Measurements from ENCODE around the gene SLC45A2. TPM values are rescaled to one million over a fixed set of nuclear protein-coding genes. Genes with fewer than 3 reads are reported as not detected.

The SLC45A2 gene, protein sequence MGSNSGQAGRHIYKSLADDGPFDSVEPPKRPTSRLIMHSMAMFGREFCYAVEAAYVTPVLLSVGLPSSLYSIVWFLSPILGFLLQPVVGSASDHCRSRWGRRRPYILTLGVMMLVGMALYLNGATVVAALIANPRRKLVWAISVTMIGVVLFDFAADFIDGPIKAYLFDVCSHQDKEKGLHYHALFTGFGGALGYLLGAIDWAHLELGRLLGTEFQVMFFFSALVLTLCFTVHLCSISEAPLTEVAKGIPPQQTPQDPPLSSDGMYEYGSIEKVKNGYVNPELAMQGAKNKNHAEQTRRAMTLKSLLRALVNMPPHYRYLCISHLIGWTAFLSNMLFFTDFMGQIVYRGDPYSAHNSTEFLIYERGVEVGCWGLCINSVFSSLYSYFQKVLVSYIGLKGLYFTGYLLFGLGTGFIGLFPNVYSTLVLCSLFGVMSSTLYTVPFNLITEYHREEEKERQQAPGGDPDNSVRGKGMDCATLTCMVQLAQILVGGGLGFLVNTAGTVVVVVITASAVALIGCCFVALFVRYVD
- not detected in 3 replicates for total RNA-seq (2021)
- Bru-seq, nascent RNA = percentile 17 among the genes with signal in this experiment
- long read RNA-seq, experiment 1 = 0 reads
- long read RNA-seq, experiment 2 = 0 reads
- long read RNA-seq, experiment 3 = 0 reads

- no peak within 1 kb of the TSS for H3K27ac Mint-ChIP-seq
- TF ChIP-seq CDX4 (CRISPR knock-in tag; IDR thresholded peaks at IDR 0.05; ENCODE audit: borderline replicate concordance) (no peak), CREM (CRISPR knock-in tag; IDR thresholded peaks at IDR 0.05) (no peak), CREB1 (CRISPR knock-in tag; IDR thresholded peaks at IDR 0.05) (no peak), SP1 (CRISPR knock-in tag; conservative IDR thresholded peaks at IDR 0.05) (no peak), NFE2L1 (CRISPR knock-in tag; IDR thresholded peaks at IDR 0.05) (no peak), PREB (CRISPR knock-in tag; IDR thresholded peaks at IDR 0.05; ENCODE audit: borderline replicate concordance) (no peak)
- TF ChIP-seq, protein P1, sequence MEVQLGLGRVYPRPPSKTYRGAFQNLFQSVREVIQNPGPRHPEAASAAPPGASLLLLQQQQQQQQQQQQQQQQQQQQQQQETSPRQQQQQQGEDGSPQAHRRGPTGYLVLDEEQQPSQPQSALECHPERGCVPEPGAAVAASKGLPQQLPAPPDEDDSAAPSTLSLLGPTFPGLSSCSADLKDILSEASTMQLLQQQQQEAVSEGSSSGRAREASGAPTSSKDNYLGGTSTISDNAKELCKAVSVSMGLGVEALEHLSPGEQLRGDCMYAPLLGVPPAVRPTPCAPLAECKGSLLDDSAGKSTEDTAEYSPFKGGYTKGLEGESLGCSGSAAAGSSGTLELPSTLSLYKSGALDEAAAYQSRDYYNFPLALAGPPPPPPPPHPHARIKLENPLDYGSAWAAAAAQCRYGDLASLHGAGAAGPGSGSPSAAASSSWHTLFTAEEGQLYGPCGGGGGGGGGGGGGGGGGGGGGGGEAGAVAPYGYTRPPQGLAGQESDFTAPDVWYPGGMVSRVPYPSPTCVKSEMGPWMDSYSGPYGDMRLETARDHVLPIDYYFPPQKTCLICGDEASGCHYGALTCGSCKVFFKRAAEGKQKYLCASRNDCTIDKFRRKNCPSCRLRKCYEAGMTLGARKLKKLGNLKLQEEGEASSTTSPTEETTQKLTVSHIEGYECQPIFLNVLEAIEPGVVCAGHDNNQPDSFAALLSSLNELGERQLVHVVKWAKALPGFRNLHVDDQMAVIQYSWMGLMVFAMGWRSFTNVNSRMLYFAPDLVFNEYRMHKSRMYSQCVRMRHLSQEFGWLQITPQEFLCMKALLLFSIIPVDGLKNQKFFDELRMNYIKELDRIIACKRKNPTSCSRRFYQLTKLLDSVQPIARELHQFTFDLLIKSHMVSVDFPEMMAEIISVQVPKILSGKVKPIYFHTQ (CRISPR knock-in tag; IDR thresholded peaks at IDR 0.05) = no peak
- TF ChIP-seq, protein P2, sequence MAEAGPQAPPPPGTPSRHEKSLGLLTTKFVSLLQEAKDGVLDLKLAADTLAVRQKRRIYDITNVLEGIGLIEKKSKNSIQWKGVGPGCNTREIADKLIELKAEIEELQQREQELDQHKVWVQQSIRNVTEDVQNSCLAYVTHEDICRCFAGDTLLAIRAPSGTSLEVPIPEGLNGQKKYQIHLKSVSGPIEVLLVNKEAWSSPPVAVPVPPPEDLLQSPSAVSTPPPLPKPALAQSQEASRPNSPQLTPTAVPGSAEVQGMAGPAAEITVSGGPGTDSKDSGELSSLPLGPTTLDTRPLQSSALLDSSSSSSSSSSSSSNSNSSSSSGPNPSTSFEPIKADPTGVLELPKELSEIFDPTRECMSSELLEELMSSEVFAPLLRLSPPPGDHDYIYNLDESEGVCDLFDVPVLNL (CRISPR knock-in tag; IDR thresholded peaks at IDR 0.05; ENCODE audit: borderline replicate concordance, low read depth) = no peak
- peaks cover 10% of the 10 kb centered on the region for H3K9me3 Mint-ChIP-seq
- peaks cover 21% of the 10 kb centered on the region for H3K36me3 Mint-ChIP-seq
- ChIA-PET POLR2A (no interaction called here), CTCF (no interaction called here)
- H3K4me1 Mint-ChIP-seq = peaks cover 10% of the 10 kb centered on the region
- no peaks in the 10 kb centered on the region for H3K27me3 Mint-ChIP-seq (ENCODE audit: low read depth)
- no peak within 1 kb of the TSS for H3K4me3 Mint-ChIP-seq
- ATAC-seq (no peak), DNase-seq (ENCODE audit: low spot score) (no peak)
Measured at GRCh38 chr5:33984671-33985124, at the start of gene SLC45A2. TSS of gene SLC45A2 (minus strand) at chr5:33984693. CDS start at chr5:33984583, 110 bp downstream.

DNA sequence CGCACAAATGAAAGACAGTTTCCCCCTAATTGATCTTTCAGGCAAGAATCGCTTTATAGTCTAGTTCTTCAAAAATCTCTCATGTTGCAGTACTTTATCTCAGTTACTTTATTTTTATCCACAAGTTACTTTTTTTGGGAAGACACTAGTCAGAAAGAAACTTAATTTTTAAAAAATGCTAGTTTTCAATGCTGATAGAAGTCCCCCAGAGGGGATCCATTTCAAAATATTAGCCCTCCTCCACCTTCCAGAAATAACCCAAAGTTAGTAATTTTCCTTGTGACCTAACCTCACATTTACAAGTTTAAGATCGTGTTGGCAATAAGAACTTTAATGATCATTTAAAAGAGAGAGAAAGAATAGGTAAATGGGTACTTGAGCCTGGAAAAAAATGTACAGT lies 47.5 kb upstream of the SLC45A2 start:
- ATAC-seq = no peak
- Mint-ChIP-seq H3K9me3 (no peaks in the 10 kb centered on the region), H3K4me3 (no peak overlapping the region), H3K4me1 (no peaks in the 10 kb centered on the region), H3K27ac (no peak overlapping the region), H3K27me3 (ENCODE audit: low read depth) (no peaks in the 10 kb centered on the region), H3K36me3 (no peaks in the 10 kb centered on the region)
- POLR2A ChIA-PET = no interaction called here
- CTCF ChIA-PET = no interaction called here
- TF ChIP-seq TCF7 (CRISPR knock-in tag; IDR thresholded peaks at IDR 0.05; ENCODE audit: low read depth) = no peak
- no peak for TF ChIP-seq CDX4 (CRISPR knock-in tag; IDR thresholded peaks at IDR 0.05; ENCODE audit: borderline replicate concordance)
- TF ChIP-seq GABPB1 (CRISPR knock-in tag; IDR thresholded peaks at IDR 0.05) = no peak
- TF ChIP-seq, protein P3, sequence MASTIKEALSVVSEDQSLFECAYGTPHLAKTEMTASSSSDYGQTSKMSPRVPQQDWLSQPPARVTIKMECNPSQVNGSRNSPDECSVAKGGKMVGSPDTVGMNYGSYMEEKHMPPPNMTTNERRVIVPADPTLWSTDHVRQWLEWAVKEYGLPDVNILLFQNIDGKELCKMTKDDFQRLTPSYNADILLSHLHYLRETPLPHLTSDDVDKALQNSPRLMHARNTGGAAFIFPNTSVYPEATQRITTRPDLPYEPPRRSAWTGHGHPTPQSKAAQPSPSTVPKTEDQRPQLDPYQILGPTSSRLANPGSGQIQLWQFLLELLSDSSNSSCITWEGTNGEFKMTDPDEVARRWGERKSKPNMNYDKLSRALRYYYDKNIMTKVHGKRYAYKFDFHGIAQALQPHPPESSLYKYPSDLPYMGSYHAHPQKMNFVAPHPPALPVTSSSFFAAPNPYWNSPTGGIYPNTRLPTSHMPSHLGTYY (CRISPR knock-in tag; IDR thresholded peaks at IDR 0.05) = no peak
- TF ChIP-seq HMGA2 (CRISPR knock-in tag; IDR thresholded peaks at IDR 0.05) = no peak
- TF ChIP-seq FOXP4 (CRISPR knock-in tag; IDR thresholded peaks at IDR 0.05) = no peak
- TF ChIP-seq JAZF1 (CRISPR knock-in tag; IDR thresholded peaks at IDR 0.05) = no peak
- no peak for TF ChIP-seq STAT6 (CRISPR knock-in tag; conservative IDR thresholded peaks at IDR 0.05; ENCODE audit: low read depth)
- no peak for TF ChIP-seq ELF4 (CRISPR knock-in tag; IDR thresholded peaks at IDR 0.05; ENCODE audit: low read depth)
- TF ChIP-seq SOX15 (CRISPR knock-in tag; IDR thresholded peaks at IDR 0.05) = no peak
- no peak for DNase-seq (ENCODE audit: low spot score)

Measured in WTC11 (cell line).